Heart left ventricle (tissue), 16 donors: Measurements from ENCODE around the gene BTN1A1. TPM values are rescaled to one million over a fixed set of nuclear protein-coding genes. Genes with fewer than 3 reads are reported as not detected.
A peak's percentile ranks its signal among the peaks of the same experiment; 100 is the strongest.

Experiments
- ATAC-seq, 4 donors: fragments of 200-7000 bp; cut with Tn5 transposase; one replicate each; pipeline ENCODE4 v1.9.1; 2020 to 2022; ENCODE audit warnings: moderate library complexity in 4 of 4, mild to moderate bottlenecking in 3 of 4, moderate number of reproducible peaks in 1 of 4
- DNase-seq, 5 donors: peaks; one replicate each; pipeline ENCODE4 v3.0.0-alpha.2; 2020
- H3K27ac ChIP-seq, 12 donors: fragments of 200-600 bp; sonication (generic) in 4 of 12; one replicate each; pipeline versions ENCODE4 v1.5.0 to v1.8.0; 2016 to 2022; ENCODE audit warnings: mild to moderate bottlenecking in 2 of 12
- H3K27me3 ChIP-seq, 9 donors: fragments of 200-600 bp; sonication (generic) in 2 of 9; one replicate each; pipeline versions ENCODE4 v1.5.1 to v1.8.0; 2016 to 2022; ENCODE audit warnings: mild to moderate bottlenecking in 3 of 9
- H3K36me3 ChIP-seq, 9 donors: fragments of 200-600 bp; sonication (generic) in 2 of 9; one replicate each; pipeline versions ENCODE4 v1.5.0 to v1.8.0; 2018 to 2022; ENCODE audit warnings: mild to moderate bottlenecking in 2 of 9
- H3K4me1 ChIP-seq, 12 donors: fragments of 200-600 bp; sonication (generic) in 4 of 12; one replicate each; pipeline versions ENCODE4 v1.5.0 to v1.8.0; 2016 to 2022; ENCODE audit warnings: mild to moderate bottlenecking in 3 of 12
- H3K4me3 ChIP-seq, 12 donors: fragments of 200-600 bp; sonication (generic) in 4 of 12; one replicate each; pipeline versions ENCODE4 v1.5.0 to v1.8.0; 2017 to 2022; ENCODE audit warnings: mild to moderate bottlenecking in 9 of 12, moderate library complexity in 4 of 12
- H3K9me3 ChIP-seq, 12 donors: fragments of 200-600 bp; sonication (generic) in 4 of 12; one replicate each; pipeline versions ENCODE4 v1.5.0 to v1.8.0; 2016 to 2022; ENCODE audit warnings: mild to moderate bottlenecking in 1 of 12
- CTCF ChIP-seq, 12 donors: fragments of 200-600 bp; sonication (generic) in 4 of 12; IDR thresholded peaks; one replicate each; pipeline versions ENCODE4 v1.5.0 to v1.8.0; 2018 to 2022; ENCODE audit warnings: antibody characterized with exemption in 12 of 12, mild to moderate bottlenecking in 5 of 12
- POLR2A ChIP-seq, 2 donors: fragments of 450-650 bp; IDR thresholded peaks; one replicate each; pipeline ENCODE4 v1.6.1; 2017; ENCODE audit warnings: antibody characterized with exemption in 2 of 2, mild to moderate bottlenecking in 2 of 2, moderate library complexity in 2 of 2
- WGBS, 4 donors: extraction: QIAGEN DNeasy Blood & Tissue Kit in 2 of 4; methylation state at CpG; one replicate each; pipeline versions ENCODE4 v1.1.5 to v1.1.7; 2013 to 2018; 5-methylcytosine and 5-hydroxymethylcytosine counted together
- intact Hi-C, 10 donors: fragments of 100-400 bp; cut with DNase I; formaldehyde crosslinking; loops; one replicate each; pipeline versions ENCODE4 v1.11.1 to v1.14.2; 2022
- polyA plus RNA-seq, 2 donors: library from polyadenylated mRNA; stranded (reverse); fragments of 200-250 nt; gene quantifications; one replicate each; pipeline ENCODE4 v1.2.3, GENCODE V29; 2013
- total RNA-seq, 9 donors: library from RNA; depleted of rRNA in 2 of 9; stranded (reverse); fragments of >200 nt in 2 of 9; fragmentation: NEBNext Ultra II Directional in 3 of 9; extraction: Animal tissue kit (Norgen Biotek cat#: 25700) in 3 of 9; gene quantifications; one replicate each; pipeline versions ENCODE4 v1.1.0 to v1.2.4, GENCODE V29; 2016 to 2023
- donor health status: ischemic (EF 13 %, LVEDD 7.1; RV severe dilation, severe dysfunction).
- donor health status: healthy with polysubstance abuse.
- donor health status: DM: no; HTN: yes; CAD: no.
- donor health status: DM: no; HTN: no; CAD: no.
- donor health status: ischemic (EF 25% LVEDD 6.9; RV normal size, moderate dysfunction).
- donor health status: ischemic (EF 25% LVEDD 5.7; RV mildly dilated, moderate dysfunction).
- donor health status: healthy.
- donor health status: DM: yes; HTN: yes; CAD: no.
- donor health status: ischemic (EF 35%, LVEDD 5.7; RV mildly dilated, moderate dysfunction).
- donor health status: nonischemic (EF 11% LVEDD 7.7; RV severe dilation, severe dysfunction).
- donor health status: DM: yes; HTN: yes; CAD: no.
- donor health status: PGD.
- donor health status: ischemic (EF 29% LVEDD 5.4; RV normal size, mild dysfunction).
- donor health status: nonischemic (EF 23%, LVEDD 6.1; RV moderate dilation, normal function).

The BTN1A1 gene
- total and polyA plus RNA-seq, 11 donors: not detected

- WGBS, 4 donors: 91 to 96% (median 94%) methylated on average over 2 of the region's 2 CpGs
- no peak for TF ChIP-seq CTCF (IDR thresholded peaks at IDR 0.05)
- TF ChIP-seq POLR2A (IDR thresholded peaks at IDR 0.05): no peak
- no peak for DNase-seq
- intact Hi-C loops: no loop called here
- Histone ChIP-seq H3K27ac (no peak overlapping the region), H3K27me3 (no peaks in the 10 kb centered on the region), H3K4me3 (no peak overlapping the region), H3K4me1 (peaks cover 0 to 12% (median 0%) of the 10 kb centered on the region in 12 donors), H3K36me3 (peaks cover 0 to 63% (median 58%) of the 10 kb centered on the region in 9 donors), H3K9me3 (peaks cover 0 to 11% (median 0%) of the 10 kb centered on the region in 12 donors)
- no peak for ATAC-seq
Observed at GRCh38 chr6:26468829-26469228, 31.3 kb upstream of the BTN1A1 start.

GRCh38 chr6:26470643-26471042 is 29.5 kb upstream of the BTN1A1 start:
- peaks cover 0 to 21% (median 7%) of the 10 kb centered on the region in 12 donors for H3K4me1 ChIP-seq
- TF ChIP-seq POLR2A (IDR thresholded peaks at IDR 0.05): no peak
- no peak for TF ChIP-seq CTCF (IDR thresholded peaks at IDR 0.05)
- no peak for DNase-seq
- no peaks in the 10 kb centered on the region for H3K27me3 ChIP-seq
- H3K9me3 ChIP-seq: peaks cover 0 to 11% (median 0%) of the 10 kb centered on the region in 12 donors
- intact Hi-C loops: loop anchor here in 2 of 10 donors (5.0 kb wide), 1 partner anchor 52 kb away; no protein-coding TSS in a partner anchor
- H3K27ac ChIP-seq: no peak overlapping the region
- no peak for ATAC-seq
- H3K36me3 ChIP-seq: peaks cover 0 to 45% (median 40%) of the 10 kb centered on the region in 9 donors
- WGBS, 4 donors: 86 to 94% (median 90%) methylated on average over 4 of the region's 4 CpGs
- H3K4me3 ChIP-seq: no peak overlapping the region

GRCh38 chr6:26471970-26472369 is 28.1 kb upstream of the BTN1A1 start:
- intact Hi-C loops: loop anchor here in 2 of 10 donors (5.0 kb wide), 1 partner anchor 50 kb away; no protein-coding TSS in a partner anchor
- Histone ChIP-seq H3K27me3 (no peaks in the 10 kb centered on the region), H3K36me3 (peaks cover 0 to 32% (median 27%) of the 10 kb centered on the region in 9 donors), H3K27ac (peak overlapping the region in 1 of 12 donors; percentile 97), H3K9me3 (peaks cover 0 to 11% (median 0%) of the 10 kb centered on the region in 12 donors), H3K4me3 (no peak overlapping the region), H3K4me1 (peaks cover 0 to 34% (median 7%) of the 10 kb centered on the region in 12 donors)
- no peak for TF ChIP-seq CTCF (IDR thresholded peaks at IDR 0.05)
- TF ChIP-seq POLR2A (IDR thresholded peaks at IDR 0.05): no peak
- ATAC-seq: no peak
- no peak for DNase-seq

- WGBS, 4 donors: 94 to 98% (median 96%) methylated on average over 4 of the region's 4 CpGs
- H3K4me1 ChIP-seq: peaks cover 0 to 42% (median 7%) of the 10 kb centered on the region in 12 donors
- H3K27ac ChIP-seq: peak overlapping the region in 7 of 12 donors; percentile 86 to 97 (median 89)
- peaks cover 0 to 11% (median 0%) of the 10 kb centered on the region in 12 donors for H3K9me3 ChIP-seq
- DNase-seq (no peak), ATAC-seq (no peak)
- intact Hi-C loops: loop anchor here in 2 of 10 donors (5.0 kb wide), 1 partner anchor 50 kb away; no protein-coding TSS in a partner anchor
- no peak for TF ChIP-seq CTCF (IDR thresholded peaks at IDR 0.05)
- no peak for TF ChIP-seq POLR2A (IDR thresholded peaks at IDR 0.05)
- no peak overlapping the region for H3K4me3 ChIP-seq
- no peaks in the 10 kb centered on the region for H3K27me3 ChIP-seq
- peaks cover 0 to 24% (median 20%) of the 10 kb centered on the region in 9 donors for H3K36me3 ChIP-seq
Observed at GRCh38 chr6:26472549-26473290, 27.4 kb upstream of the BTN1A1 start.
